ENCODE results near the gene PCSK2.

Gene PCSK2, protein sequence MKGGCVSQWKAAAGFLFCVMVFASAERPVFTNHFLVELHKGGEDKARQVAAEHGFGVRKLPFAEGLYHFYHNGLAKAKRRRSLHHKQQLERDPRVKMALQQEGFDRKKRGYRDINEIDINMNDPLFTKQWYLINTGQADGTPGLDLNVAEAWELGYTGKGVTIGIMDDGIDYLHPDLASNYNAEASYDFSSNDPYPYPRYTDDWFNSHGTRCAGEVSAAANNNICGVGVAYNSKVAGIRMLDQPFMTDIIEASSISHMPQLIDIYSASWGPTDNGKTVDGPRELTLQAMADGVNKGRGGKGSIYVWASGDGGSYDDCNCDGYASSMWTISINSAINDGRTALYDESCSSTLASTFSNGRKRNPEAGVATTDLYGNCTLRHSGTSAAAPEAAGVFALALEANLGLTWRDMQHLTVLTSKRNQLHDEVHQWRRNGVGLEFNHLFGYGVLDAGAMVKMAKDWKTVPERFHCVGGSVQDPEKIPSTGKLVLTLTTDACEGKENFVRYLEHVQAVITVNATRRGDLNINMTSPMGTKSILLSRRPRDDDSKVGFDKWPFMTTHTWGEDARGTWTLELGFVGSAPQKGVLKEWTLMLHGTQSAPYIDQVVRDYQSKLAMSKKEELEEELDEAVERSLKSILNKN

GRCh38 chr20:17226410-17227218 lies at the start of gene PCSK2:
Gene PCSK2 (plus strand): TSS chr20:17227040. CDS start chr20:17227306, 266 bp downstream.
- in situ Hi-C loops (cut with HindIII; ENCODE audit: low sequenced_read_pairs), result no loop called here
- peak within 1 kb of the TSS; percentile 31 for H3K4me3 ChIP-seq (ENCODE audit: low read depth, low read length)
- DNase-seq (ENCODE audit: low read depth), result peak; percentile 16

GRCh38 chr20:17177341-17177740 lies 49.5 kb upstream of the PCSK2 start:
- DNase-seq (ENCODE audit: low read depth), result no peak
- in situ Hi-C loops (cut with HindIII; ENCODE audit: low sequenced_read_pairs), result no loop called here
- no peak for TF ChIP-seq CTCF (IDR thresholded peaks at IDR 0.05; ENCODE audit: low read depth, low read length, missing control alignments)
- no peak overlapping the region for H3K4me3 ChIP-seq (ENCODE audit: low read depth, low read length)

More at GRCh38 chr20:17226410-17227218, at the start of gene PCSK2:
- TF ChIP-seq CTCF (IDR thresholded peaks at IDR 0.05; ENCODE audit: low read depth, low read length, missing control alignments), result no peak

DNA sequence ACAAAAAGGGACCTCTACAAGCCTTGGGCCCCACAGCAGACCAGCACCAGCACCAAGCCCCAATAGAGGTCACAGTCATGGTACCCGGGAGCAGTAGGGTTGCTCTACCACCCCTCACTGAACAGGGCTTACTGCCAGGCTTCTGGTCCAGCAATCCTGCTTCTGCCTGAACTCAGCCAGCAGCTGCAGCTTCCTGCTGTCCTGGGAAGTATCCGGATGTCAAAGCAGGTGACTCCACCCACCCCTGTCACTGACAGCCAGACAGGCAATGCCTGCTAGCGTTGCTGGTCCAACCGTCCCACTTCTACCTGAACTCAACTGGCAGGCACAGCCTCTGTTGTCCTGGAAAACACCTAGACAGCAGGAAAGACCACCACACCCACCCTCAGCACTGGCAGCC lies 47.0 kb upstream of the PCSK2 start:
- in situ Hi-C loops (cut with HindIII; ENCODE audit: low sequenced_read_pairs), result no loop called here
- no peak for TF ChIP-seq CTCF (IDR thresholded peaks at IDR 0.05; ENCODE audit: low read depth, low read length, missing control alignments)

GRCh38 chr20:17189976-17190695 lies 36.7 kb upstream of the PCSK2 start:
- no peak overlapping the region for H3K4me3 ChIP-seq (ENCODE audit: low read depth, low read length)
- no peak for TF ChIP-seq CTCF (IDR thresholded peaks at IDR 0.05; ENCODE audit: low read depth, low read length, missing control alignments)
- in situ Hi-C loops (cut with HindIII; ENCODE audit: low sequenced_read_pairs), result no loop called here
- no peak for DNase-seq (ENCODE audit: low read depth)

More for the DNA sequence above, 47.0 kb upstream of the PCSK2 start:
- no peak for DNase-seq (ENCODE audit: low read depth)
- no peak overlapping the region for H3K4me3 ChIP-seq (ENCODE audit: low read depth, low read length)

GRCh38 chr20:17197041-17197440 lies 29.8 kb upstream of the PCSK2 start:
- DNase-seq (ENCODE audit: low read depth), result no peak
- TF ChIP-seq CTCF (IDR thresholded peaks at IDR 0.05; ENCODE audit: low read depth, low read length, missing control alignments), result no peak
- in situ Hi-C loops (cut with HindIII; ENCODE audit: low sequenced_read_pairs), result no loop called here
- no peak overlapping the region for H3K4me3 ChIP-seq (ENCODE audit: low read depth, low read length)

DNA sequence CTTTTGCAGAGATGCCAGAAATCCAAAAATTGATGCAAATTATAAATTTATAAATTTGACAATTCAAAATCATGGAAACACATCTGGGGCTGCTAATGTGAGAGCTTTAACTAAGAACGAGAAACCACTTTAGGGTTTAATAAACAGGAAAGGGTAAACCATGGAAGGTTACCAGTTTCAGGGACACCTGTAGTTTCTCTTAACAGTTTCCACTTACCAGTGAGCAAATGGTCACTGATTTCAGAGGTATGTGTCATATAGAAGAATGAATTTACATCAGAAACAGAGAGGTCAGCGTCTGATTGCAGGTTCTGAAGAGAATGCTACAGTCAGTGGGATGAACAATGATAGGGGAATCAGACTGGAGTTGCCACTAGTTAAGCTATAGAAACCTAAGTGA lies 24.8 kb upstream of the PCSK2 start:
- no peak overlapping the region for H3K4me3 ChIP-seq (ENCODE audit: low read depth, low read length)
- TF ChIP-seq CTCF (IDR thresholded peaks at IDR 0.05; ENCODE audit: low read depth, low read length, missing control alignments), result no peak
- no peak for DNase-seq (ENCODE audit: low read depth)
- in situ Hi-C loops (cut with HindIII; ENCODE audit: low sequenced_read_pairs), result no loop called here
